ENCODE results near the gene RALGPS1.

DNA sequence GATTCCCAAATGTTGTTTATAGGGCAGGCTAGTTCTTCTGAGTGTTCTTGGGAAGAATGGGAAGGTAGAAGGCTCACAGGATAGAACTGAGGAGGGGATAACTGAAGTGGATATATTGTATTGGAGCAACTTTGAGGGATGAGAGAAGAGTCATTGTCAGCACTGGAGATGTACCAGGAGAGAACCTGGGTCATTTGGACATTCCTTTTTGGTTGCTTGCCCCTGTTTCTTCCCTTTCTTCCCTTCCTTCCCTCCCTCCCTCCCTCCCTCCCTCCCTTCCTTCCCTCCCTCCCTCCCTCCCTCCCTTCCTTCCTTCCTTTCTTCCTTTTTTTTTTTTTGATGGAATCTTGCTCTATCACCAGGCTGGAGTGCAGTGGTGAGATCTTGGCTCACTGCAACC, 45.3 kb downstream of the RALGPS1 start:
- TF ChIP-seq CTCF (IDR thresholded peaks at IDR 0.05; ENCODE audit: low read depth, low read length, poor library complexity, severe bottlenecking) (no peak), EZH2phosphoT487 (IDR thresholded peaks at IDR 0.05; ENCODE audit: borderline replicate concordance, low read length) (no peak)

Measured in DOHH2 (cell line).